Smooth muscle cell (in vitro differentiated cells): Measurements from ENCODE around the gene TMEM126A. TPM values are rescaled to one million over a fixed set of nuclear protein-coding genes. Genes with fewer than 3 reads are reported as not detected.

Source experiments
- DNase-seq: peaks from one replicate; lab custom pipeline; 2025; ENCODE audit not compliant: unreplicated experiment; lab: John Stamatoyannopoulos, UW
- H2AFZ ChIP-seq: fragments of 200-600 bp; sonication (generic); 2 replicates; pipeline ENCODE4 v1.6.0; 2016; ENCODE audit warnings: antibody characterized with exemption, low read depth, mild to moderate bottlenecking
- H3F3A ChIP-seq: fragments of 200-600 bp; sonication (generic); 2 replicates; pipeline ENCODE4 v1.6.0; 2017; ENCODE audit warnings: antibody characterized with exemption, low read depth
- H3K27ac ChIP-seq: fragments of 200-600 bp; sonication (generic); 2 replicates; pipeline ENCODE4 v1.5.1; 2016; ENCODE audit warnings: low read depth, mild to moderate bottlenecking
- H3K27me3 ChIP-seq: fragments of 200-600 bp; sonication (generic); 2 replicates; pipeline ENCODE4 v1.6.1; 2016; ENCODE audit warnings: low read depth, mild to moderate bottlenecking
- H3K36me3 ChIP-seq: fragments of 200-600 bp; sonication (generic); 2 replicates; pipeline ENCODE4 v1.5.1; 2016; ENCODE audit warnings: low read depth
- H3K4me1 ChIP-seq: fragments of 200-600 bp; sonication (generic); 2 replicates; pipeline ENCODE4 v1.5.1; 2016; ENCODE audit warnings: low read depth
- H3K4me2 ChIP-seq: fragments of 200-600 bp; sonication (generic); 2 replicates; pipeline ENCODE4 v1.6.0; 2016; ENCODE audit warnings: mild to moderate bottlenecking
- H3K4me3 ChIP-seq: fragments of 200-600 bp; sonication (generic); 2 replicates; pipeline ENCODE4 v1.5.1; 2016; ENCODE audit warnings: mild to moderate bottlenecking
- H3K79me2 ChIP-seq: fragments of 200-600 bp; sonication (generic); 2 replicates; pipeline ENCODE4 v1.6.0; 2016; ENCODE audit warnings: low read depth, mild to moderate bottlenecking
- H3K9ac ChIP-seq: fragments of 200-600 bp; sonication (generic); 2 replicates; pipeline ENCODE4 v1.6.0; 2016; ENCODE audit warnings: low read depth
- H3K9me3 ChIP-seq: fragments of 200-600 bp; sonication (generic); replicated peaks from 2 replicates; pipeline ENCODE4 v1.5.1; 2016; ENCODE audit warnings: low read depth
- H4K20me1 ChIP-seq: fragments of 200-600 bp; sonication (generic); 2 replicates; pipeline ENCODE4 v1.6.0; 2016; ENCODE audit warnings: low read depth
- WGBS: methylation state at CpG from one replicate; pipeline ENCODE4 v1.1.7; 2016; ENCODE audit warnings: low lambda C conversion rate; 5-methylcytosine and 5-hydroxymethylcytosine counted together
- polyA plus RNA-seq: library from polyadenylated mRNA; unstranded; fragments of >200 nt; fragmentation: Nextera tagmentation; extraction: Ambion mirVana; gene quantifications from 2 replicates; pipeline ENCODE4 v1.2.1, GENCODE V29; 2016
- total RNA-seq: library from RNA; depleted of rRNA; stranded (reverse); fragments of >200 nt; gene quantifications from 2 replicates; pipeline ENCODE4 v1.2.3, GENCODE V29; 2014
- TF ChIP-seq, protein P1 (sequence below): fragments of 200-600 bp; sonication (generic); IDR thresholded peaks from 2 replicates; pipeline ENCODE4 v1.5.1; 2017; ENCODE audit warnings: borderline replicate concordance, mild to moderate bottlenecking, antibody characterized with exemption; ENCODE audit not compliant: insufficient read depth, poor library complexity, severe bottlenecking

Gene TMEM126A
- total and polyA plus RNA-seq, 2 experiments from 2014 or later: 53.4 to 69.1 TPM

GRCh38 chr11:85673393-85673792 is 25.6 kb downstream of the TMEM126A start:
- no peaks in the 10 kb centered on the region for H3K79me2 ChIP-seq
- 94% methylated on average over 3 of the region's 3 CpGs for WGBS
- no peaks in the 10 kb centered on the region for H3K27me3 ChIP-seq

GRCh38 chr11:85679576-85679975 is 31.8 kb downstream of the TMEM126A start:
- H3K4me2 ChIP-seq: no peak overlapping the region
- H3F3A ChIP-seq: no peaks in the 10 kb centered on the region
- H3K27me3 ChIP-seq: no peaks in the 10 kb centered on the region
- WGBS: 69% methylated on average over 4 of the region's 4 CpGs
- H3K4me1 ChIP-seq: peaks cover 10% of the 10 kb centered on the region
- H3K27ac ChIP-seq: no peak overlapping the region
- no peak overlapping the region for H3K9ac ChIP-seq
- no peaks in the 10 kb centered on the region for H4K20me1 ChIP-seq
- H3K36me3 ChIP-seq: no peaks in the 10 kb centered on the region
- H3K4me3 ChIP-seq: no peak overlapping the region
- no peak overlapping the region for H2AFZ ChIP-seq
- TF ChIP-seq, protein P1, sequence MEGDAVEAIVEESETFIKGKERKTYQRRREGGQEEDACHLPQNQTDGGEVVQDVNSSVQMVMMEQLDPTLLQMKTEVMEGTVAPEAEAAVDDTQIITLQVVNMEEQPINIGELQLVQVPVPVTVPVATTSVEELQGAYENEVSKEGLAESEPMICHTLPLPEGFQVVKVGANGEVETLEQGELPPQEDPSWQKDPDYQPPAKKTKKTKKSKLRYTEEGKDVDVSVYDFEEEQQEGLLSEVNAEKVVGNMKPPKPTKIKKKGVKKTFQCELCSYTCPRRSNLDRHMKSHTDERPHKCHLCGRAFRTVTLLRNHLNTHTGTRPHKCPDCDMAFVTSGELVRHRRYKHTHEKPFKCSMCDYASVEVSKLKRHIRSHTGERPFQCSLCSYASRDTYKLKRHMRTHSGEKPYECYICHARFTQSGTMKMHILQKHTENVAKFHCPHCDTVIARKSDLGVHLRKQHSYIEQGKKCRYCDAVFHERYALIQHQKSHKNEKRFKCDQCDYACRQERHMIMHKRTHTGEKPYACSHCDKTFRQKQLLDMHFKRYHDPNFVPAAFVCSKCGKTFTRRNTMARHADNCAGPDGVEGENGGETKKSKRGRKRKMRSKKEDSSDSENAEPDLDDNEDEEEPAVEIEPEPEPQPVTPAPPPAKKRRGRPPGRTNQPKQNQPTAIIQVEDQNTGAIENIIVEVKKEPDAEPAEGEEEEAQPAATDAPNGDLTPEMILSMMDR: no peak
- no peaks in the 10 kb centered on the region for H3K9me3 ChIP-seq
- no peaks in the 10 kb centered on the region for H3K79me2 ChIP-seq
- DNase-seq: no peak

More at GRCh38 chr11:85673393-85673792, 25.6 kb downstream of the TMEM126A start:
- Histone ChIP-seq H3K4me2 (no peak overlapping the region), H3F3A (no peaks in the 10 kb centered on the region), H3K4me3 (no peak overlapping the region), H3K36me3 (no peaks in the 10 kb centered on the region), H3K9me3 (no peaks in the 10 kb centered on the region), H3K9ac (no peak overlapping the region), H3K27ac (no peak overlapping the region), H3K4me1 (no peaks in the 10 kb centered on the region), H2AFZ (no peak overlapping the region), H4K20me1 (no peaks in the 10 kb centered on the region)
- TF ChIP-seq, protein P1: no peak
- no peak for DNase-seq

DNA sequence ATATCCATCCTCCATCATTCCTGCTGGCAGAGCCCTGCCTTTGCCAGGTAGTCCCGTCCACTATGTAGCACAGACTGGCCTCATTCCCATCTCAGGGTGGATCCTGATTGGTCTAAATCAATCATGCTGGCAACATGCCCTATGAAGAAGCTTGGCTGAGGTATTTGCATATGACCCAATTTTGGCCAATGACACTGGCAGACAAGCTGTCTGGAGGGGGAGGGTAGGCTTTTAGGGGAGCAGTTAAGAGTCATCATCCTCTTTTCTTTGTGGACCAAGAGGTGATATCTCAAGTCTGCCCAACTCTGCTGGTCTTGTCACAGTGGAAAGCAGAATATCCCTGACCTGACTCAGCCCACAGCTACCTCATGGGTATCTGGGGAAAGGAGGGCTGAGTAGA is 33.1 kb downstream of the TMEM126A start:
- Histone ChIP-seq H3K4me2 (no peak overlapping the region), H3K36me3 (no peaks in the 10 kb centered on the region), H3K4me1 (peaks cover 10% of the 10 kb centered on the region), H3K9me3 (no peaks in the 10 kb centered on the region), H3K27ac (no peak overlapping the region), H4K20me1 (no peaks in the 10 kb centered on the region), H3K27me3 (no peaks in the 10 kb centered on the region), H3K79me2 (no peaks in the 10 kb centered on the region), H2AFZ (no peak overlapping the region), H3K9ac (no peak overlapping the region), H3K4me3 (no peak overlapping the region), H3F3A (no peaks in the 10 kb centered on the region)
- DNase-seq: no peak
- TF ChIP-seq, protein P1: no peak
- 82% methylated on average over 1 of the region's 1 CpG for WGBS
